GM18520 (cell line): ENCODE results near the gene TP53I13.
A peak's percentile ranks its signal among the peaks of the same experiment; 100 is the strongest.

Experiments
- ATAC-seq: cut with Tn5 transposase; IDR thresholded peaks from one replicate; pipeline ENCODE4 v1.9.1; 2021; ENCODE audit not compliant: unreplicated experiment

The TP53I13 gene

DNA sequence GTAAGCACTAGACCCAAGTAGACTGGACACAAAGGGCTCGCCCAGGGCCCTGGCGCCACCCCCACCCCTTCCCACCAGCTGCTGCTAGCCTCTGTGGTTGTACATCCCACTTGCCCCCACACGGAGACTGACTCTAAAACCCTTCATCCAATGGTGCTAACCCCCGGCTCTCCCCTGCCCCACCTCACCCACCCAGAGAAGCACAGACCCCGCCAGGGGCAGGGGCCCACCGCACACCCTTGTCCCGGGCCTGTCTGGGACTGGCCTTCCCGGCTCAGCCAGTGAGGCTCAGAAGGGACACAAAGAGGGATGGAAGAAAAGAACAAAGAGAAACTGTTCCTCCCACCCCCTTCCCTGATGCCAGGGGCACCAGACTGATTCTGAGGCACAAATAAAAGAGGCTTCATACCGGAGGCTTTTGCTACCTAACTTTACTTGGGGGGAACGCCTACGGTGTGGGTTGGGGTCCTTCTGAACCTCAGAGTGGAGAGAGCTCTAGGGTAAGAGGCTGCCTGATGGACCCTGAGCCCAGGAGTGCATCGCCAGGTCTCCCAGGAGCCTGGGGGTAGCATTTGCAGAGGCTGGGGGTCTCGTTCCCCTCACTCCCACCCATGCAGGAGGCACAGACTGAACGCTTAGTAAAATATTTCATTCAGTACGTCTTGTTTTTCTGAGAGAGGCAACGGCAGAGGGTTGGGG is 46.0 kb downstream of the TP53I13 start:
- ATAC-seq = no peak

DNA sequence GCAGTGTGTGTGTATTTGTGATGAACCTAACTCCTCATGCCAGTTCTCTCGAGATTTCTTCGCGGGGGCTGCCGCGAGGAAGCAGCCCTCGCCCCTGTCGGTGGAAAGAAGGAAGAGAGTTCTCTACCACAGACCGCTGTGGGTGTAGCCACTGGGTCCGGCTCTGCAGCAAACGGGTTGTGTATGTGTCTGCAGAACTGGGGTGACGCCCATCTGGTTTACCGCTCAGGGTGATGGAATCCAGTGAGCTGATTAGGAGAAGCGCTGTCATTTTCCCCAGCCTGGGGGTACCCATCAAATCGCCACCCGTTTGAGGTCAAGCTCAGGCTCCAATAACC is 46.5 kb downstream of the TP53I13 start:
- ATAC-seq = no peak

DNA sequence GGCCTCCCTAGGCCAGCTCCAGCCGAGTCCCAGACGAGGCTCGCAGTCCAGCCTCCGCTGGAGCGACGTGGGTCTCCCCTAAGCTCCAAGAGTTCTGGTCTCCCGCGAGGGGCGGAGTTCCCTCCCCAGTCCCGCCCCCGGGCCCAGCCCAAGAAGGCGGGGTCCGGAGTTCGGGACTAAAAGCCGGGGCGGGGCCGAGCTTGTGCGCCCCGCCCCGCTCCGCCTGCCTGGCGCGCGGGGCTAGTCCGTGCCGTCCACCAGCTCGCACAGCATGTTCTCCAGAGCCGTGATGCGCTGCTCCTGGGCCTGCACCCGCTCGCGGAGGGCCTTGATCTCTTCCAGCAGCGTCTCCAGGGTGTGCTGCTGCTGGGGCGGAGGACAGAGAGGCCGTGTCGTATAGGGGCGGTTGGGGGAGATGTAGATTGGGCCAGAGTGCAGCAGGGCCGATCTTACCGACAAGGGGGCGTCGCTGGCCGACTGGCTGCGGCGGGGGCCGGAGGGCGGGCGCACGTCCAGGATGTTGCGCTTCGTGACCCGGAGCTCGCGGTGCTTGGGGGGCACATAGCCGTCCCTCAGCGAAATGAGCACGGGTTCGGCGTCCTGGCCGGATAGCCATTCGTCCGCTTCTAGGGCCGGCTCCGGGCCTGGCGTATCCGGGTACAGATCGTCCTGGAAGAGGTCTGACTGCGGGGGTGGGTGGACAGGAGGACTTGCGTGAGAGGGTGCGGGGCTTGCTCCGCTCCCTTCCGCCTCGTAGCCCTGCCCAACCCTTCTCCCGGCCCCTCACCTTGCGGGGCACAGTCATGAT is 47.2 kb downstream of the TP53I13 start:
- peak; percentile 53 for ATAC-seq

DNA sequence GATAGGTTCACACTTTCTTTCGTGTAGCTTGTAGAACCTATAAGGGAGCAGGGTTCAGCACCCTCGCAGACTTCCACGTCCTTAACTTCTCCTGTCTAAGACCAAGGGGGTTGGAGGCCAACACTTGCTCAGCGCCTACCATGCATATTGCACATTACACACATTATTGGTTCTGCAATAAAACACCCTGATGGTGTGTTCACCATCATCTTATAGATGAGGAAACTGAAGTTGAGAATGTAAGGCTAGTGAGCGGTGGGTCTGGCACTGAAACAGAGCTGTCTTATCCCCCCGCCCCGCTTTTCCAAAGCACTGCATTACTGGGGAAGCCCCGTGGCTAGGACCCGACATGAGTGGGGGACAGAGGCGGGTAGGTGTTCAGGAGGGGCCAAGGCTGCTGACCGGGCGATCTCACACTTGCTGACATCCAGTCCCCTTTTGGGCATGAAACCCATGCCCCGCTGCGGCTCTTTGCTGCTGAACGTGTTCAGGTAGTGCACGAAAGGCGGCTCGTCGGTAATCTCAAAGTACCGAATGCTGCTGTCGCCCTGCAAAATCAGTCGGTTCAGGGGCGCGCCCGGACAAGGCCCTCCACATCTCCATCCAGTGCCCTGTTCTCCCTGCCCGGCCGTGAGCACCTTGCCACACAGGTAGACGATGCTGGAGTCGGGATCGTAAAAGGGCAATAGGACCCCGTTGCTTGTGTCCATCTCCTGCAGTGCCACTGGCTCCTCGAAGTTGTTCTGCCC is 48.0 kb downstream of the TP53I13 start:
- no peak for ATAC-seq

DNA sequence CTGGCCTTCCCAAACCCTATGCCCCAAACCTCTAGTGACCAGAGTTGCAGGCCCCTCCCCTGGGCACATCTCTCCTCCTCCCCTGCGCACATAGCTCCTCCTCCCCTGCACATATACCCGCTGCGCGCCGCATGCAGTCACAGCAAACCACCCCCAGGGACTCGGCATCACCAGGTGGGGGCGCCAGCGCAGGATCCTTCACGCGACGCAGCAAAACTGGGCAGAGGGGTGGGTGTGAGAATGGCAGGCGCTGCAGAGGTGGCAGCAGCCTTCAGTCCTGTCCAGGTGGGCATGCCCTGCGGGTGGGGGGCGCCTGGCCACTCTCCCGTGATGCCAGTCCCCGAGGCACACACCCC is 48.6 kb downstream of the TP53I13 start:
- ATAC-seq = peak; percentile 36

DNA sequence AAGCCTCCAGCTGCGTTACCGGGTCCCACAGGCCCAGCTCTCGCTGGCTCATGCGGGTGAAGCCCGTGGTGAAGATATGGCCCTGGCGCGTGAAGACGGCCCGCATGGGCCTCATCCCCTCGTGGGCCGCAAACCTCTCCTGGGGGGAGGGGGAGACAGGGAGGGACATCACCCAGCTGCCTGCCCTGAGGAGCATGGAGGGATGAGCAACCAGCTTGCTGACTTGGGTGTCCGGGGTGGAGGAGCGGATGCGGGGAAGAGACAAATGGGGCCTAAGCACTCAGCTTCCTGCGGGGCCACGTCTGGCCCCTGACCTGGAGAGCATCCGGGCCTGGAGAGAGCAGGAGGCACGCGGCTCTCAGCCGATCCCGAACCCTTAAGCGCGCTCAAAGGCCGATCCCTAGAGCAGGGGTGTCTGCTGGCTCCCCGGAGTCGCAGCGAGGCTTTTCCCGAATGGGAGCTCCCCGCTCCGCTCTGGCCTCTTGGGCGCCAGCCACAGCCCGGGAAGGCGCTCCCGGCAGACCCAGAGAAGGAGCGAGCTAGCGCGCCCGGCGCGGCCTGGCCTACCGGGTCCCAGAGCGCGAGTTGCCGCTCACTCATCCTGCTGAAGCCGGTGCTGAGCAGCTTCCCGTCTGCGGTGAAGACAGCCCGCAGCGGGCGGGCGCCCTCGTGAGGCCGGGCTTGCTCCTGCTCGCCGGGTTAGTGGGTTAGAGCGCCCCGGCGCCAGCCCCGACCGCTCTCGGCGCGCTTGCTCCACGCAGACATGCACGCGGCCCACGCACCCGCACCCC is 49.2 kb downstream of the TP53I13 start:
- no peak for ATAC-seq

DNA sequence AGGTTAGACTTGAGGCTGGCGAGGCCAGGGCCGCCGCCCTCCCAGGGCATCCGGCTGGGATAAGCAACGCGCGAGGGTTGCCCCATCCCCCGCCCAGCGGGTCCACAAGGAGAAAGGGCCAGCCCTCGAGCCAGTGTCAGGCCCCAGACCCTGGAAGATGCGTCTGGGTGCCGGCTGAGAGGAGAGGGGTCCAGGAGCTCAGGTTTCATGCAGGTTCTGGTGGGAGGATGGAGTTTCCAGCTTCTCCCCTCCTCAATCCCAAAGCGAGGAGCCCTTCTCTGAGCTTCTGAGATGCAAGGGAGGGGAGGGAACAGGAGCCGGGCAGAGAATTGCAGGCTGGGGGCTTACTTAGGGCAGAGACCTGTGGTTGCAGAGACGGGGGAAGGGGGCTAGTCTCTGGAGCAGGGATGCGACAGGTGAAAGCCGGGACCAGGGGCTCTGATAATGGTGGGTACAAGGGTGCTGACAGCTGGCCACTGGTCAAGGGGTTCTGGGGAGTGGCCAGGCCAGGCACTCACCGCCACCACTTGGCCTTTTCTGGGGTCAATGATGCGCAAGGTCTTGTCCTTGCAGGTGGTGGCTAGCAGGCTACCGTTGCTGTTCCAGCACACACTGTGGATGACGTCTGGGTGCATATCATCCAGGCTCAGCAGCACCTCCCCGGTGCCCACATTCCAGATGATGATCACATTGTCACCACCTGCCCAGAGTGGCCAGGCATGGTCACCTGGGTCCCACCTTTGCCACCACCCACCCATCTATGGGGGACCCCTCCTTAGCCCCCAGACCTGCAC is 50.0 kb downstream of the TP53I13 start:
- ATAC-seq = no peak

DNA sequence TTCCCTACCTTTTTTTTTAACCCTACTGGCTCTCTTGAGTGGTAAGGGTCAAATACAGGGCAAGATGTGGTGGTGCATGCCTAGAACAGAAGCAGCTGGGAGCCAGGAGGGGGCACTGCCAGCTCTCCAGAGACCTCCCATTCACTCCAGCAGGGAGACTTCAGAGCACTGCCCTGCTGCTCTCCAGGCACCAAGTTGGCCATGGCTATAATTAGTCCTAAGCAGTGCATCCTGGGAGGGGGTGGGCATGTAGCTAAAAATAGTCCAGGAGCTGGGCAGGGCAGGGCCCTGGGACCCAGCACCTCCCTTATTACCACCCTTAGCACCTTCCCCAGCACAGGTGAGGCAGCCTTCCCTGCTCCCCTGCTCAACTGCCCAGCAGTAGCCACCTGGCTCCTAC is 50.8 kb downstream of the TP53I13 start:
- no peak for ATAC-seq

DNA sequence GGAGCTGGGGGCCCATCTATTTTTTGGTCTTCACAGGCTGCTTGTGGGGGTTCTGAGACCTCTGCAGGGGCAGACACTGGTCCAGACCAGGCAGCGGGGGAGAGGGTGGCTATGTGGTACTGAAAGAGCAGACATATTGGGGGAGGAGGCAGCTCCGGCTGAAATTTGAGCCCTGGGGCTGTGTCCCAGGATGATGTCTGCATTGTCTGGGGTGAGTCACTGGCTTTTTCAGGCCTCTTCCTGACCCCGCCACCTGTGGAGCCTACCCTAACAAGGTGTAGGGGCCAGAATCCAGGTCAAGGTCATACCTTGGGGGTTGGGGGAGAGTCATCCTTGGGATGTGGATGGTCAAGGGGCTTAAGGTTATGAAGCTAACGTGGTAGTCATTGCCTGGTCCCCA is 51.8 kb downstream of the TP53I13 start:
- no peak for ATAC-seq

DNA sequence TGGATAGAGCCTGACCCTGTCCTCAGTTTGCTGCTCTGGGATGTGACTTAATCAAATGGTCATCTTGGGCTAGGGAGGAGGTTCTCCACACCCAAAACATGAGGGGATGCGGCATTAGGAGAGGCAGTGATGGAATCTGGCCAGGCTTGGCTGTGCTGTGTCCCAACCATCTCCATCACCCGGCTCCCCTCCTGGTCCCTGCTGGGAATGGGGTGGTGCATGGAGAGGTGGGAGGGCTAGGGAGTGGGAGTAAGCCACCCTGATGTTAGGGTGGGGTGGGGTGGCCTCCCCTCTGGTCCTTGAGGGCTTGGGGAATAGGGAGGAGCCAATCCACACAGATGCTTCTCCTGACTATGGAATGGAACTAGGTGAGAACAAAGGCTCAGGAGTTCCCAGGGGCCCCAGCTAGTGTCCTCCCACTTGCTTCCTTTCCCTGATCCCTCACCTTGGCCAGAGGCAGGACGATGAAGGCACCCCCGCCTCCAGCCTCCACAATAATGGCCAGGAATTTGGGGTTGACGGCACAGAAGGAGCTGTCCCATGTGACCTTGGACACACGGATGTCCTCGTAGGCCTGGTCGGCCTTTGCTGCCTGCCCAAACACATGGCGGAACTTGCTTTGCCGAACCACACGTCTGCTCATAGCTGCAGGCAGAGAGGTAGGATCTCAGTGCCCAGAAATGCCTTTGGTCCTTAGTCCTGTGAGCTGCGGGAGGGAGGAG is 52.4 kb downstream of the TP53I13 start:
- no peak for ATAC-seq

DNA sequence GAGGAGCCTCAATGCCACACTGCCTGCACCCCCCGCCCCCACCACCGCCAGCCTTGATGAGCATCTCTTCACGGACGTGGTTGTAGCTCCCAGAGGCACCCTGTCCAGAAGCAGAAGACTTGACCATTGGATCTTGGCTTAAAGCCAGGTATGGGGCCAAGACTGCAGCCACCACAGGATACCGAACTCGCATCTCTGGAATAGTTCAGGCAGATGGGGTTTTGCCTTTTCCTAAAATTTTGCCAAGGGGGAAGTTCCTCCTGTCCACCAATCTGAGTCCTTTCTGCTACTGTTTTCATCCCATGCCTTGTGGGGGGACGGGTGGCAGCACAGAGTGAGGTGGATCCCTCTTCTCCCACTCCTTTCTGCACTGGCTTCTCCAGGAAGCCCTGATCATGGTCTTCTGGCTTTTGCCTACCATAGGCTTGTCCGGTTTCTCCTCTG is 53.3 kb downstream of the TP53I13 start:
- ATAC-seq = no peak
